ENCODE data around the gene ENTPD3. TPM values are rescaled to one million over a fixed set of nuclear protein-coding genes. Genes with fewer than 3 reads are reported as not detected.
A peak's percentile ranks its signal among the peaks of the same experiment; 100 is the strongest.

Gene ENTPD3
- total RNA-seq, 1 experiment from 2014 or later = 0.50 TPM

GRCh38 chr3:40432793-40433192 lies 45.8 kb downstream of the ENTPD3 start:
- no peaks in the 10 kb centered on the region for H3K27me3 Mint-ChIP-seq (ENCODE audit: low read depth)
- ATAC-seq (no peak), DNase-seq (ENCODE audit: low spot score) (no peak)
- H3K4me1 Mint-ChIP-seq = peaks cover 7% of the 10 kb centered on the region
- peaks cover 6% of the 10 kb centered on the region; the same call in 1 of the 2 replicates for H3K9me3 Mint-ChIP-seq
- H3K27ac Mint-ChIP-seq = no peak overlapping the region
- ChIA-PET CTCF (interaction anchor here (0.6 to 1.8 kb wide), 6 partner anchors 27 to 620 kb away, joined by 3 to 33 read pairs (median 3); partner anchors contain the start of genes EIF1B and ENTPD3), POLR2A (interaction anchor here (0.6 to 0.7 kb wide), 2 partner anchors 24 to 145 kb away, joined by 3 to 5 read pairs; partner anchors contain the start of gene RPL14)
- H3K36me3 Mint-ChIP-seq = no peaks in the 10 kb centered on the region
- TF ChIP-seq USF1 (CRISPR knock-in tag; IDR thresholded peaks at IDR 0.05) = no peak
- no peak for TF ChIP-seq E2F1 (CRISPR knock-in tag; IDR thresholded peaks at IDR 0.05)
- no peak for TF ChIP-seq ETV6 (CRISPR knock-in tag; IDR thresholded peaks at IDR 0.05)
- TF ChIP-seq CDX4 (CRISPR knock-in tag; IDR thresholded peaks at IDR 0.05; ENCODE audit: borderline replicate concordance) = no peak
- TF ChIP-seq ATF3 (CRISPR knock-in tag; conservative IDR thresholded peaks at IDR 0.05) = no peak
- TF ChIP-seq MAX (CRISPR knock-in tag; IDR thresholded peaks at IDR 0.05) = no peak
- no peak for TF ChIP-seq JAZF1 (CRISPR knock-in tag; IDR thresholded peaks at IDR 0.05)
- no peak for TF ChIP-seq GABPB1 (CRISPR knock-in tag; IDR thresholded peaks at IDR 0.05)
- TF ChIP-seq ZNF263 (CRISPR knock-in tag; IDR thresholded peaks at IDR 0.05; ENCODE audit: low read depth) = no peak
- no peak for TF ChIP-seq ZNF671 (CRISPR knock-in tag; IDR thresholded peaks at IDR 0.05)
- no peak for TF ChIP-seq ZNF425 (CRISPR knock-in tag; conservative IDR thresholded peaks at IDR 0.05)
- TF ChIP-seq TEAD4 (CRISPR knock-in tag; IDR thresholded peaks at IDR 0.05) = no peak
- no peak for TF ChIP-seq TEAD1 (CRISPR knock-in tag; IDR thresholded peaks at IDR 0.05)
- TF ChIP-seq ZMAT4 (CRISPR knock-in tag; IDR thresholded peaks at IDR 0.05) = no peak
- TF ChIP-seq ESRRA (CRISPR knock-in tag; IDR thresholded peaks at IDR 0.05; ENCODE audit: borderline replicate concordance) = no peak
- no peak for TF ChIP-seq MXD4 (CRISPR knock-in tag; IDR thresholded peaks at IDR 0.05; ENCODE audit: borderline replicate concordance)
- TF ChIP-seq HMGA2 (CRISPR knock-in tag; IDR thresholded peaks at IDR 0.05) = no peak
- TF ChIP-seq NR3C1 (CRISPR knock-in tag; conservative IDR thresholded peaks at IDR 0.05; ENCODE audit: low read depth) = no peak
- no peak overlapping the region for H3K4me3 Mint-ChIP-seq

- ATAC-seq (peak; percentile 30; the same call in 1 of the 2 replicates), DNase-seq (ENCODE audit: low spot score) (no peak)
- Mint-ChIP-seq H3K4me3 (no peak overlapping the region), H3K36me3 (no peaks in the 10 kb centered on the region), H3K4me1 (no peaks in the 10 kb centered on the region), H3K27me3 (ENCODE audit: low read depth) (no peaks in the 10 kb centered on the region; the same call in 1 of the 2 replicates), H3K9me3 (peaks cover 11% of the 10 kb centered on the region), H3K27ac (no peak overlapping the region)
- ChIA-PET POLR2A (no interaction called here), CTCF (interaction anchor here (1.2 kb wide), 1 partner anchor 8 kb away, joined by 3 read pairs; no protein-coding TSS in a partner anchor)
- TF ChIP-seq NR3C1 (CRISPR knock-in tag; conservative IDR thresholded peaks at IDR 0.05; ENCODE audit: low read depth) (no peak), NFE2L1 (CRISPR knock-in tag; IDR thresholded peaks at IDR 0.05) (no peak), PRRX2 (CRISPR knock-in tag; IDR thresholded peaks at IDR 0.05) (no peak), CDX4 (CRISPR knock-in tag; IDR thresholded peaks at IDR 0.05; ENCODE audit: borderline replicate concordance) (no peak), TCF7 (CRISPR knock-in tag; IDR thresholded peaks at IDR 0.05; ENCODE audit: low read depth) (no peak), ZNF425 (CRISPR knock-in tag; conservative IDR thresholded peaks at IDR 0.05) (no peak), ZNF317 (CRISPR knock-in tag; IDR thresholded peaks at IDR 0.05; ENCODE audit: borderline replicate concordance, low read depth) (no peak), ZNF232 (CRISPR knock-in tag; IDR thresholded peaks at IDR 0.05) (no peak)
Measured at GRCh38 chr3:40437889-40438288, 50.9 kb downstream of the ENTPD3 start.

Measured in WTC11 (cell line).